Adrenal gland (tissue), 5 donors: Measurements from ENCODE around the gene SELENOM.

ENCODE experiments used
- POLR2A ChIP-seq, 2 donors: fragments of 450-650 bp; IDR thresholded peaks; one replicate each; pipeline ENCODE4 v1.6.1; 2017; ENCODE audit warnings: antibody characterized with exemption in 2 of 2, mild to moderate bottlenecking in 2 of 2, moderate library complexity in 1 of 2
- TF ChIP-seq, protein P1 (sequence below), 6 experiments: fragments of 450-650 bp in 4 of 6; fragments of 200-600 bp in 2 of 6; sonication (generic) in 1 of 6; IDR thresholded peaks; 1 replicate in 5 of 6; 2 replicates in 1 of 6; pipeline versions ENCODE4 v1.5.1 to v1.8.0; 2016 to 2021; ENCODE audit warnings: antibody characterized with exemption in 6 of 6, mild to moderate bottlenecking in 2 of 6, moderate library complexity in 1 of 6
- donor health status: DM: no; HTN: no; CAD: no.

DNA sequence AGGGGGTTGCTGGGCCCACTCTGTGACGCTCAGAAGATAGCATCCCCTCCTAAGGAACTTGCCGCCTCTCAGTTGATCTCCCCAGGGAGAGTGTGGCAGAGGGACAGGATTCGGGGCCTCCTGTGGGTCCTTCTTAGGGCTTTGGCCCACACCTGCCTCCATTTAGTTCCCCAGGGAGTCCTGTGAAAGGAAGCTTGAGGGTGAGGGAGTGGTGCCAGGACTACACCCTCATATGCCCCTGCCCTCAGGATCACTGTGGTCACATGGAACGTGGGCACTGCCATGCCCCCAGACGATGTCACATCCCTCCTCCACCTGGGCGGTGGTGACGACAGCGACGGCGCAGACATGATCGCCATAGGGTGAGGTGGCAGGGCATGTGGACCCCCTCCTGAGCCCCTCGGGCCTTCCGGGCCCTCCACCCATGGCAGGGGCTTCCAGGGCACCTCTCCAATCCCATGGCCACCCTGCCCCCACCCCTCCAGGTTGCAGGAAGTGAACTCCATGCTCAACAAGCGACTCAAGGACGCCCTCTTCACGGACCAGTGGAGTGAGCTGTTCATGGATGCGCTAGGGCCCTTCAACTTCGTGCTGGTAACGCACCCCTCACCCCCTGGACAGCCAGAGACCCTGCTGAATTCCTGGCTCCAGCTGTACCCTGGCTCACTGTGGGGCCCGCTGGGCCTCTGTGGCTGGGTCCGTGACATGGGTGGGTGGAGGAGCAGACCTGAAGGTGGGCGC, 18.9 kb upstream of the SELENOM start:
- TF ChIP-seq POLR2A (IDR thresholded peaks at IDR 0.05): no peak
- TF ChIP-seq, protein P1, sequence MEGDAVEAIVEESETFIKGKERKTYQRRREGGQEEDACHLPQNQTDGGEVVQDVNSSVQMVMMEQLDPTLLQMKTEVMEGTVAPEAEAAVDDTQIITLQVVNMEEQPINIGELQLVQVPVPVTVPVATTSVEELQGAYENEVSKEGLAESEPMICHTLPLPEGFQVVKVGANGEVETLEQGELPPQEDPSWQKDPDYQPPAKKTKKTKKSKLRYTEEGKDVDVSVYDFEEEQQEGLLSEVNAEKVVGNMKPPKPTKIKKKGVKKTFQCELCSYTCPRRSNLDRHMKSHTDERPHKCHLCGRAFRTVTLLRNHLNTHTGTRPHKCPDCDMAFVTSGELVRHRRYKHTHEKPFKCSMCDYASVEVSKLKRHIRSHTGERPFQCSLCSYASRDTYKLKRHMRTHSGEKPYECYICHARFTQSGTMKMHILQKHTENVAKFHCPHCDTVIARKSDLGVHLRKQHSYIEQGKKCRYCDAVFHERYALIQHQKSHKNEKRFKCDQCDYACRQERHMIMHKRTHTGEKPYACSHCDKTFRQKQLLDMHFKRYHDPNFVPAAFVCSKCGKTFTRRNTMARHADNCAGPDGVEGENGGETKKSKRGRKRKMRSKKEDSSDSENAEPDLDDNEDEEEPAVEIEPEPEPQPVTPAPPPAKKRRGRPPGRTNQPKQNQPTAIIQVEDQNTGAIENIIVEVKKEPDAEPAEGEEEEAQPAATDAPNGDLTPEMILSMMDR (IDR thresholded peaks at IDR 0.05): no peak
